Measurements from ENCODE around the gene STEAP1.

DNA sequence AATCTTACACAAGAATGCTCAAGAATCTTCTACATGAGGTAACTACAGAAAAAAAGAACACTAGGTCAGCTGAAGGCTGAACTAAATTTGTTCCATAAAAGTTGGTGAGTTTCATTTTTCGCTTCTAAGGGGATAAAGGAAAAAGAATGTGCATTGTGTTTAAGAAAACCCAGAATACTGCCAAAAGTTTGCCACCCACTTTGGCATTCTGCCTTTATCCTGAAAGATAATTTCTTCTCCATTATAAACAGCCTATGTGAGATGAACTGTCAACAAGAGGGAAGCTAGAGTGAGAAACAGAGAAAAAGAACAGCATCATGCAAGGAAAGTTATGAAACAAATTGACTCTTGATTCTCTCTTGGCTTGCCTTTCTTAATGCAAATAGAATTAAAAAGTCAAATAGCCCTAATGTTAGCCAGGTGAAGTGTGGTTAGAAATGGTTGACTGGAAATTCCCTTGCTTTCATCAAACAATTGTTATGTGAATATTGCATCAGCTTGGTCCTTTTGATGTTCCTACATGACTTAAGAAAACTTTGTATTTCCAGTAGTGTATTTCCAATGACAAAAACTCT is 25.8 kb downstream of the STEAP1 start:
- TF ChIP-seq CTCF (IDR thresholded peaks at IDR 0.05; ENCODE audit: low read depth, low read length, poor library complexity, severe bottlenecking) (no peak), EZH2phosphoT487 (IDR thresholded peaks at IDR 0.05; ENCODE audit: borderline replicate concordance, low read length) (no peak)
